ENCODE measurements around the gene RGS6.

The RGS6 gene

DNA sequence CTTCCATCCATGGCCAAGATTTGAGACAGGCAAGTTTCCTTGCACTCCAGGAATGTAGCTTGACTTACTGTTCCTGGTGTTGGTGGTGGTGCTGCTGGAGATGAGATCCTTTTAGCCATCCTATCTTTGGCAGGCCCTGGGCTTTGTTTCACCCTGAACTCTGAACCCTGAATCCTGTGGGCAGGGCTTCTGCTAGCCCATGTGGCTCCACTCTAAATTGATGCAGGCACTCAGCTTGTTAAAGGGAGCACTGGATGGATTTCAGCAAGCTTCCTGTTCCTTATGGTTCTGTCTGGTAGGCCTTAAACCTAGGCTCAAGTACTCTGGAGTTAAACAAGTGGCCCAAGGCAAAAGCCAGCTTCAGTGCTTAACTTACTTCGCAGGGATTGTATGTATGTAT, 138.2 kb downstream of the RGS6 start:
- in situ Hi-C loops (cut with MboI; ENCODE audit: low sequenced_read_pairs): no loop called here

- in situ Hi-C loops (cut with MboI; ENCODE audit: low sequenced_read_pairs): no loop called here
Observed at GRCh38 chr14:72075649-72076334, 143.6 kb downstream of the RGS6 start.

GRCh38 chr14:72081137-72081536, 148.9 kb downstream of the RGS6 start:
- in situ Hi-C loops (cut with MboI; ENCODE audit: low sequenced_read_pairs): no loop called here

DNA sequence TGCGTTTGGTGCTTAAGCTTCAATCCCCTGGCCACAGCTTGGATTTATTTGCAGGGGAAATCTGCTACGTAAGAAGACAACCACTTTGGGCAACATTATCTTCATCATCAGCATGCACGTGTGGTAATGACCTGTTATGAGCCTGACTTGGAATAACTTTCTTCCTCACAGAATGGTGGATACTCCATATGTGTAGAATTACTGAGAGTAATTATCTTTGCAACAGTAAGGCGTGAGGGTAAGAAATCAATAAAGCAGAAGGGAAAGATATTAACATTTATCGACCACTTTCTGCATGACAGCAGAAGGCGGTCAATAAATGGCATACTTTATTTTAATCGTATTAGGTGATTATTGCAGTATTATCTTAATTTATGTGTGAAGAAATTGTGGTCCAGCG, 152.7 kb downstream of the RGS6 start:
- in situ Hi-C loops (cut with MboI; ENCODE audit: low sequenced_read_pairs): no loop called here

DNA sequence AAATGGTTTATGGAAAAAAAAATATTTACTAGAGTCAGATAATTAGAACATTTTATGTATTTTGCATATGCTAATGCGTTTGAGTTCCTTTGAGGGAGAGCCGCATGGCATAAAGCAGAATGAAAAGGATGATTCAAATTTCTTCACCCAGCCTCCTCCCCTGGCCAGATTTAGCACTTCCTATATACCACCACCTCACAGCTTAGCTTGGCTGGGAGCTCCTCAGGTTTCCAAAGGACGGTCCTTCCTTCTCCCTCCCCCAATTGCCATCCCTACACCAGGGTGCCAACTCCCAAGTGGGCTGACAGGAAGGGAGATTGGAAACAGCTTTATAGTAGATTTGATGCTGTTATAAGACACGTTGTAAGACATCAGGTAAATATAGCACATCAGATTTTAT, 157.4 kb downstream of the RGS6 start:
- in situ Hi-C loops (cut with MboI; ENCODE audit: low sequenced_read_pairs): no loop called here

- in situ Hi-C loops (cut with MboI; ENCODE audit: low sequenced_read_pairs): no loop called here
Observed at GRCh38 chr14:72094844-72095582, 162.8 kb downstream of the RGS6 start.

GRCh38 chr14:72097173-72097783, 165.0 kb downstream of the RGS6 start:
- in situ Hi-C loops (cut with MboI; ENCODE audit: low sequenced_read_pairs): no loop called here

- in situ Hi-C loops (cut with MboI; ENCODE audit: low sequenced_read_pairs): no loop called here
Observed at GRCh38 chr14:72098210-72098609, 166.0 kb downstream of the RGS6 start.

DNA sequence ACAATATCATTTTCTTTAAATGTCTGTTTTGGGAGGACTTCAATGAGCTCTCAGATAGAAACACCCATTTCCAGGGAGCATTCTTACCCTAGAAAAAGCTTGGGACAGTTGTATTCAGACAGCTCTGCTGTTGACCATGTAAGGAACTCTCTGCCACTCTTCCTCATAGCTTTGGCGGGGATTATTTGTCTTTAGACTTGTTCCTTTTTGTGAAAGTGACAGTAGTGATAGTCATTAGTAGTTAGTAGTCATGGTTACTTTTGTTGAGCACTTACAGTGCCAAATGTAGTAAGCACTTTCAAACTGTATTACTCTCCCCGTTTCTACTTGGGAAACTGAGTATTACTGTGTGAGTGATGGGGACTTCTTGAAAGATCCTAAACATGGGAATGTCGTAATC, 167.3 kb downstream of the RGS6 start:
- in situ Hi-C loops (cut with MboI; ENCODE audit: low sequenced_read_pairs): no loop called here

DNA sequence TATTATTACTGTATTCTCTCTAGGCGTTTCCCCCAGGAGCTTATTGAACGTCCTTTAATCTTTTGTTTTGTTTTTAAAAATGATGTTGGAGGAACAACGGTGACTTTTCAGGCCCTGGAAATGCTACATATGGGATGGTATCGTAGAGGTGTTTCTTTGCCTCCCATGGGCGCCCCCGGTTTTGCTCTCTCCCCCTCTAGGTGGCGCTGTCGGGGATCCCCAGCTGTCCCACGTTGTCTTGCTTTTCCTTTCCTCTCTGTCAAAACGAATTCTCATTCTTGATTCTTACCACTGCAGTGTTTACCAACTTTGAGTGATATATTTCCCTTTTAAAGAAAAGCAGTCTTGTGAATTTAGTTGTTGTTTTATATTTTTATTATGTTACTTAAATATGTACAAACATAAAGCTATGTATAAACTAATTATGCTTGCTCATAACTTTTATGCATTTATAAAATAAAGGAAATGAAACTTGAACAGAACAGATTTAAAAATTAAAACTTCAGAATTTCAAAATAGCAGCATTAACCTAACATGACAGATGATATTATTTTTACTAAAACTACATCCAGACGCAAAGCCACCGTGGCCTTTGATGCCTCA, 171.9 kb downstream of the RGS6 start:
- in situ Hi-C loops (cut with MboI; ENCODE audit: low sequenced_read_pairs): no loop called here

GRCh38 chr14:72111911-72112310, 179.7 kb downstream of the RGS6 start:
- in situ Hi-C loops (cut with MboI; ENCODE audit: low sequenced_read_pairs): no loop called here

DNA sequence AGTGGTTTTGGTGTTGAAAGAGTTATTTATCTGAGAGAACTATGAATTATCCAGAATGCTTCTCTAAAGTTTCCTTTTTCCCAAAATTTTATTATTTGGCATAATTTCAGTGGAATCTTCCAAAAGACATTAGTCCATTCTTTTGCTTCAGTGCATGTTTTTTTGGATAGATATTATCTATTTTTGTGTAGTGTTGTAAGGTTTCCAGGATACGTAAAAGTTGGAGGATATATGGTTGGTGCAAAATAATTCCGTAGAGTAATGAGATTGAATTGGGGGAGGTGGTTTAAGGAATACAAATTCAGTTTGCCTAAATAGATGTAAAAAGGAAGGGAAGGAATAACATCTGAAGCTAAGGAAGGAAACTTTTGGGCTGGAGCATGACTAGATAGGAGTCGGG, 186.6 kb downstream of the RGS6 start:
- in situ Hi-C loops (cut with MboI; ENCODE audit: low sequenced_read_pairs): no loop called here

- in situ Hi-C loops (cut with MboI; ENCODE audit: low sequenced_read_pairs): no loop called here
Observed at GRCh38 chr14:72120315-72120714, 188.1 kb downstream of the RGS6 start.

GRCh38 chr14:72123755-72124154, 191.5 kb downstream of the RGS6 start:
- in situ Hi-C loops (cut with MboI; ENCODE audit: low sequenced_read_pairs): no loop called here

DNA sequence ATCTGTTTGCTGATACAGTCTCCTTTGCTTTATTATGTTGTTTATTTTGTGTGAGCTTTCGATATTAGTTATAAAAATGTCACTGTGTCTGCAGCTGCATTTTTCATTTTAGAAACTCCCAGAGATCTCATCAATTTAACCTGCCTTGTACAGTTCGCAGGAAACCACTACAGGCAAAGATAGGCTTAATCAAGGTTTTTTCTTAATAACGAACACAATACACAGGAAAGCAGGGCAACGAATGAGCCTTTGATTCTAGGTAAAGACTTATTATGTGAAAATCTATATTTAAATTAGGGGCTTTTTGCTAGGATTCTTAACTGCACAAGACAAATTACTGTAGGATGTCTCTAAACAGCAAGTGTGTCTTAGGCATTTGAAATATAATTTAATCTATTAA, 191.9 kb downstream of the RGS6 start:
- in situ Hi-C loops (cut with MboI; ENCODE audit: low sequenced_read_pairs): no loop called here

GRCh38 chr14:72126091-72126490, 193.9 kb downstream of the RGS6 start:
- in situ Hi-C loops (cut with MboI; ENCODE audit: low sequenced_read_pairs): no loop called here

DNA sequence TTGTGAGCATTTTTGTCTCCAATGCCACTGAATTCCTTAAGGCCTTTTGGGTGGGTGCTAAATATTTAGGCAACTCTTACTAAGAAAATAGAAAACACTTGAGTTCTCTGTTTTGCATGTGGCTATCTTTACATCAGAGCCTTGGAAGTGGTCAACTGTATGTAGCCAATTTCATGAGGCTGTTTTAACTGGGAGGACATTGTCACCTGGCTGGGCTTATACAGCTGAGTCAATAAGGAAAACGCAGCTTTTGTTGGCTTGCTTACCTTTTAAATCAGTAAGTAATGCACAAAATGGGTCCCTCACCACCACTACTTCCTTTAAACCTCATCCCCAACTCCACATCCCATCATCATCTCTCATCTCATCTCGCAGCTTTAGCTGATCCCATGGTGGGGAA, 194.3 kb downstream of the RGS6 start:
- in situ Hi-C loops (cut with MboI; ENCODE audit: low sequenced_read_pairs): no loop called here

GRCh38 chr14:72128629-72129028, 196.4 kb downstream of the RGS6 start:
- in situ Hi-C loops (cut with MboI; ENCODE audit: low sequenced_read_pairs): no loop called here

- in situ Hi-C loops (cut with MboI; ENCODE audit: low sequenced_read_pairs): no loop called here
Observed at GRCh38 chr14:72129291-72129690, 197.1 kb downstream of the RGS6 start.

GRCh38 chr14:72141084-72141483, 208.9 kb downstream of the RGS6 start:
- in situ Hi-C loops (cut with MboI; ENCODE audit: low sequenced_read_pairs): no loop called here

- in situ Hi-C loops (cut with MboI; ENCODE audit: low sequenced_read_pairs): no loop called here
Observed at GRCh38 chr14:72142328-72142727, 210.1 kb downstream of the RGS6 start.

- in situ Hi-C loops (cut with MboI; ENCODE audit: low sequenced_read_pairs): no loop called here
Observed at GRCh38 chr14:72146241-72146640, 214.0 kb downstream of the RGS6 start.

Measured in HL-60/S4 (cell line).